HepG2 (cell line): ENCODE data around the gene CREB1. TPM values are rescaled to one million over a fixed set of nuclear protein-coding genes. Genes with fewer than 3 reads are reported as not detected.

ENCODE experiments used
- ATAC-seq: fragments of 200-7000 bp; cut with Tn5 transposase; 3 replicates; pipeline ENCODE4 v1.9.1; 2020; ENCODE audit warnings: mild to moderate bottlenecking, moderate library complexity
- BruUV-seq: library from RNA; stranded (reverse); fragments of 400-500 nt; replicated peaks from 2 replicates; lab custom pipeline; 2021; lab: Mats Ljungman, UMichigan
- CTCF ChIA-PET: fragments of 300-600 bp; formaldehyde crosslinking; extraction: SDS; loops from one replicate; lab custom pipeline; 2021; ENCODE audit warnings: low total read pairs, inconsistent platforms, low intra/inter-chr PET ratio; lab: Yijun Ruan, JAX
- POLR2A ChIA-PET: fragments of 350-600 bp; sonication (Branson Sonifier 250); formaldehyde crosslinking; loops from one replicate; lab custom pipeline; 2020; ENCODE audit warnings: antibody characterized with exemption, inconsistent platforms; lab: Yijun Ruan, JAX
- DNase-seq: peaks from one replicate; pipeline ENCODE4 v3.0.0-alpha.2; 2015; ENCODE audit warnings: low spot score
- FAIRE-seq: peaks from 3 replicates; lab custom pipeline; 2011; peaks lifted over from hg19 to GRCh38; lab: Jason Lieb, UNC
- H2AFZ ChIP-seq: one replicate; pipeline ENCODE4 v1.6.1; 2011; ENCODE audit warnings: low read length, inconsistent platforms
- H3K27ac ChIP-seq: fragments of 300-600 bp; 3 replicates; pipeline ENCODE4 v1.8.0; 2011; ENCODE audit warnings: mixed run types, mild to moderate bottlenecking, mixed read lengths, low read length, inconsistent platforms; ENCODE audit not compliant: insufficient read depth; ENCODE audit errors: extremely low read length
- H3K27me3 ChIP-seq, 2 experiments: fragments of 200-600 bp in 1 of 2; 2 replicates in 1 of 2; 3 replicates in 1 of 2; pipeline versions ENCODE4 v1.6.0 to v1.8.0; 2011; ENCODE audit warnings: low read length in 2 of 2, mild to moderate bottlenecking in 2 of 2, moderate library complexity in 2 of 2, inconsistent platforms in 1 of 2; ENCODE audit not compliant: insufficient read depth in 2 of 2, control insufficient read depth in 1 of 2
- H3K36me3 ChIP-seq, 2 experiments: fragments of 200-600 bp in 1 of 2; replicated peaks in 1 of 2; 2 replicates in 1 of 2; 3 replicates in 1 of 2; pipeline versions ENCODE4 v1.5.1 to v1.8.0; 2011; ENCODE audit warnings: low read length in 2 of 2, inconsistent platforms in 1 of 2; ENCODE audit not compliant: insufficient read depth in 2 of 2, control insufficient read depth in 1 of 2
- H3K4me1 ChIP-seq: 2 replicates; pipeline ENCODE4 v1.5.1; 2012; ENCODE audit warnings: low read length, inconsistent platforms; ENCODE audit not compliant: insufficient read depth
- H3K4me2 ChIP-seq: 2 replicates; pipeline ENCODE4 v1.6.0; 2011; ENCODE audit warnings: low read depth, low read length, inconsistent platforms
- H3K4me3 ChIP-seq, 3 experiments: fragments of 200-600 bp in 1 of 3; sonication (generic), shearing (Covaris generic) in 1 of 3; replicated peaks in 1 of 3; 2 replicates each; pipeline ENCODE4 v1.5.1; 2011 to 2016; ENCODE audit warnings: low read length in 3 of 3, inconsistent platforms in 2 of 3, low read depth in 2 of 3, mild to moderate bottlenecking in 2 of 3, control low read depth in 1 of 3, mixed read lengths in 1 of 3; ENCODE audit not compliant: insufficient read depth in 1 of 3
- H3K79me2 ChIP-seq: one replicate; pipeline ENCODE4 v1.6.1; 2011; ENCODE audit warnings: low read length, inconsistent platforms; ENCODE audit not compliant: insufficient read depth
- H3K9ac ChIP-seq: 2 replicates; pipeline ENCODE4 v1.6.0; 2011; ENCODE audit warnings: mild to moderate bottlenecking, low read depth, low read length, inconsistent platforms; ENCODE audit not compliant: insufficient read depth
- H3K9me3 ChIP-seq: 2 replicates; pipeline ENCODE4 v1.5.1; 2012; ENCODE audit warnings: mild to moderate bottlenecking, low read length
- H4K20me1 ChIP-seq: 2 replicates; pipeline ENCODE4 v1.6.0; 2011; ENCODE audit warnings: inconsistent platforms, mild to moderate bottlenecking, low read length, moderate library complexity; ENCODE audit not compliant: insufficient read depth
- BCLAF1 ChIP-seq: fragments of 450-650 bp; IDR thresholded peaks from 2 replicates; pipeline ENCODE4 v1.6.1; 2017; ENCODE audit warnings: mild to moderate bottlenecking
- ZBTB40 ChIP-seq, 2 experiments: fragments of 450-650 bp in 1 of 2; sonication (generic) in 1 of 2; formaldehyde crosslinking in 1 of 2; IDR thresholded peaks; 2 replicates each; pipeline versions ENCODE4 v1.6.1 to v1.8.0; 2016 to 2022; ENCODE audit warnings: antibody characterized with exemption in 1 of 2, mild to moderate bottlenecking in 1 of 2, missing genetic modification reagents in 1 of 2
- WGBS: methylation state at CpG from one replicate; pipeline ENCODE4 v1.1.6; 2017; ENCODE audit warnings: low lambda C conversion rate; 5-methylcytosine and 5-hydroxymethylcytosine counted together
- in situ Hi-C: cut with HindIII; loops from 2 replicates; pipeline ENCODE4 v1.10.0; 2017; ENCODE audit warnings: low pct_unique_long_range_greater_than_20kb; ENCODE audit not compliant: extremely low pct_ligation_motif_present
- intact Hi-C: fragments of 100-400 bp; cut with micrococcal nuclease; formaldehyde crosslinking; loops from one replicate; pipeline ENCODE4 v1.10.0; 2022; ENCODE audit not compliant: unreplicated experiment
- polyA plus RNA-seq, 8 experiments: library from polyadenylated mRNA; depleted of rRNA in 3 of 8; stranded (reverse) in 7 of 8; unstranded in 1 of 8; fragments of >200 nt; fragmentation: Illumina TruSeq in 4 of 8; extraction: Trizol in 4 of 8; gene quantifications; 2 replicates each; pipeline versions ENCODE4 v1.2.1 to v1.2.3, GENCODE V29; 2011 to 2016; ENCODE audit warnings: low read depth in 4 of 8, missing spikeins in 1 of 8, mixed read lengths in 1 of 8; ENCODE audit not compliant: insufficient read depth in 1 of 8
- total RNA-seq, 5 experiments: library from RNA; depleted of rRNA; stranded (reverse); fragments of >200 nt; fragmentation: Illumina TruSeq; extraction: Trizol; gene quantifications; 2 replicates each; pipeline ENCODE4 v1.2.3, GENCODE V29; 2016; ENCODE audit warnings: low read depth in 1 of 5

The CREB1 gene
- total and polyA plus RNA-seq, 2 of the 13 experiments (the other 11 are each of a cell fraction or from before 2014, with no cell fraction given) = 51.8 to 51.9 TPM

- peak; percentile 65 for TF ChIP-seq ZBTB40 (IDR thresholded peaks at IDR 0.05)
- no peak for TF ChIP-seq ZBTB40 (CRISPR knock-in tag; IDR thresholded peaks at IDR 0.05)
Measured at GRCh38 chr2:207540431-207540830, 10.7 kb downstream of the CREB1 start (continued).

- H4K20me1 ChIP-seq = no peaks in the 10 kb centered on the region; the same call in 1 of the 2 replicates
- H3K4me3 ChIP-seq = no peak overlapping the region
- no peak overlapping the region for H3K9ac ChIP-seq
- in situ Hi-C loops (no loop called here), intact Hi-C loops (no loop called here)
- H3K4me2 ChIP-seq = no peak overlapping the region
- ATAC-seq (no peak), DNase-seq (no peak), FAIRE-seq (no peak)
- no peak overlapping the region for H2AFZ ChIP-seq
- H3K9me3 ChIP-seq = no peaks in the 10 kb centered on the region
- H3K4me1 ChIP-seq = no peaks in the 10 kb centered on the region
- no peak for TF ChIP-seq BCLAF1
- no peaks in the 10 kb centered on the region for H3K27me3 ChIP-seq
- POLR2A ChIA-PET = interaction anchor here (3.4 kb wide), 1 partner anchor 12 kb away, joined by 23 read pairs; the partner anchor contains the start of gene CREB1
- BruUV-seq = no TSS peak
- H3K79me2 ChIP-seq = peaks cover 75% of the 10 kb centered on the region
- CTCF ChIA-PET = no interaction called here
- no peaks in the 10 kb centered on the region for H3K36me3 ChIP-seq
- WGBS = 97% methylated on average over 2 of the region's 2 CpGs
- no peak overlapping the region for H3K27ac ChIP-seq
Measured at GRCh38 chr2:207541933-207542332, 12.2 kb downstream of the CREB1 start.
